SH-SY5Y (cell line): ENCODE measurements around the gene TSPAN17.

Experiments
- GATA2 ChIP-seq: IDR thresholded peaks from 2 replicates; pipeline ENCODE4 v1.6.1; 2011; ENCODE audit warnings: mild to moderate bottlenecking, low read depth, low read length
- GATA3 ChIP-seq: IDR thresholded peaks from 2 replicates; pipeline ENCODE4 v1.6.1; 2011; ENCODE audit warnings: low read depth, mild to moderate bottlenecking, low read length, moderate library complexity

The TSPAN17 gene

DNA sequence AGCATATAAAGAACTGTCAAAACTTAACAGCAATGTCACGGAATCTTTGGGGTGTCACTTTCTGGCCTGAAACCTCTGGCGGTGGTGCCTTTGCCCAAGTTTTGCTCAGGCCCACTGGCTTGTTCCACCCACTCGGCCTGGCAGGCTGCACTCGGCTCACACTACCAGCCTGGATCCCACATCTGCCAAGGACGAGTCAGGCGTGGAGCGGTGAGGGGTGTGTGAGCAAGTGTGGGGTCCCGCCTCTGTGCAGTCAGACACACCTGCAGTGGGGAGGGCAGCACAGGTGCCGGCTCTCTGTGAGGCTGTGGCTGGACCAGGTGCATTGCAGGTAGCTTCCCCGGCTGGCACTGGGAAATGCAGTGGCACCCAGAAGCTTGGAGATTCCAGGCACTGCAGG, 40.0 kb downstream of the TSPAN17 start:
- TF ChIP-seq GATA3 (no peak), GATA2 (no peak)

DNA sequence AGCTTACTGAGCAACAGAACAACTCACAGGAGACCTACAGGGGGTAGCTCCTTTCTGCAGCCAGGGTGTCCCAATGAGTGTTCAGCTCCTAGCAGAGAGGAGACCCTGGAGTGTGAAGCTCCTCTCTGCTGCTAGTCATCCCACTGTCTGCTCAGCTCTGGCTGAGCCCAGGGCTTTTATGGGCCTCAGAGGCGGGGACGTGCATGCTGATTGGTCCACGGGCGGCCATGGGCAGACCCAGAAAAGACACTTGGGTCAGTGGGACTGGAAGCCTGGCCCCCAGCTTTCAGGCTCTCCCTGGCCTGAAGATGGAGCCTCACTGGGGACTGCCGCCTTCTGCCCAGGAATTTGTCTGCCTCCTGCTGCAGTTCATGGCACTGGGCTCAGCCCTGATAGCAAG, 40.6 kb downstream of the TSPAN17 start:
- TF ChIP-seq GATA3 (no peak), GATA2 (no peak)

DNA sequence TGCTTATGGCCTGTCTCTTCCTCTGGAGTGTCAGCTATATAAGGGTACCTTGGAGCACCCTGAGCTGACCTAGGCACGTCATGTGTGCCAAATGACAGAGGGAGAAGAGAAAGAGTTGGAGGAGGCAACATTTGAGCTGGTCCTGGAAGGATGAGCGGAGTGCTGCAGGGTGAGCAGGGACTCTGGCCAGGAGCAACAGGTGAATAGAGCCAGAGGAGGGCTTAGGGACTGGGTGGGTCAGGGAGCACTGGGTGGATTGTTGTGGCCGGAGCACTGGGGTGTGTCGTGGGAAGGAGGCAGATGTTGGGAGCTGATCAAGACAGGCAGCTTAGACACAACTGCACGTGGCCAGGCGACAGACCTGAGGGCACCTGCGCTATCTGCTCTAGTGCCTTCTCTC, 43.6 kb downstream of the TSPAN17 start:
- no peak for TF ChIP-seq GATA3
- no peak for TF ChIP-seq GATA2

DNA sequence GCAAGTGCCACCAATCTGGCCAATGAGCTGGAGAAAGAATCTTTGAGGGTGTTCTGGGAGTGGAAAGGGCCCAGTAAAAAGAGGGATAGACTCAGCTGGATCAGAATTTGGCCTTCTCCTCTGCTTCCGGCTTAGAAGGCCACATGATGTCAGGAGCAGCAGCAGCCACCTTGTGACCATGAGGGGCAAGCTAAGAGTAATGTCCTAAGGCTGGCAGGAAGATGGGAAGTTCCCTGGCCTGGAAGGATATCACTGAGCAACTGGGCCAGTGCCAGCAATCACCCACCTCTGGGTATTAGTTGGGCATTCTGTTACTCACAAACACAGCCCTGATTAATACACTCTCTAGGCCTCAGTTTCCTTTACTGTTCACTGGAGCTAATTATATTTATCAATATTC, 44.2 kb downstream of the TSPAN17 start:
- TF ChIP-seq GATA2 (no peak), GATA3 (no peak)

DNA sequence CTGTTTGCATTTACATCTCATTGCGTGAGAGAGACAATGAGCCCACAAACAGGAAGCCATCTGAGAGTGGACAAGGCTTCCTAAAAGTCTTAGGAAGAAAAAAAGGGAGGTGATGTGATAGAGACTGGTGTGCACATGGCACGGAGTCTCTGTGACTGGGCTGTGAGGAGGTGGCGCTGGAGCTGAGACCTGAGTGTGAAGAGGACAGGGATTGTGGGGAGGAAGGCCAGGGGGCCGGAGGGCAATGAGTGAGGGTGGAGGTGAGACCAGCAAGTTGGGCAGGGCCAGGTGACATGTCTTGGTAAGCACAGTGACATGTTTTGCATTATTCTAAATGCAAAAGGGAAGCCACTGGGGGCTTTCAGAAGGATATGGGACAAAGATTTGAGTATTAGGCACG, 45.0 kb downstream of the TSPAN17 start:
- TF ChIP-seq GATA3 (no peak), GATA2 (no peak)

DNA sequence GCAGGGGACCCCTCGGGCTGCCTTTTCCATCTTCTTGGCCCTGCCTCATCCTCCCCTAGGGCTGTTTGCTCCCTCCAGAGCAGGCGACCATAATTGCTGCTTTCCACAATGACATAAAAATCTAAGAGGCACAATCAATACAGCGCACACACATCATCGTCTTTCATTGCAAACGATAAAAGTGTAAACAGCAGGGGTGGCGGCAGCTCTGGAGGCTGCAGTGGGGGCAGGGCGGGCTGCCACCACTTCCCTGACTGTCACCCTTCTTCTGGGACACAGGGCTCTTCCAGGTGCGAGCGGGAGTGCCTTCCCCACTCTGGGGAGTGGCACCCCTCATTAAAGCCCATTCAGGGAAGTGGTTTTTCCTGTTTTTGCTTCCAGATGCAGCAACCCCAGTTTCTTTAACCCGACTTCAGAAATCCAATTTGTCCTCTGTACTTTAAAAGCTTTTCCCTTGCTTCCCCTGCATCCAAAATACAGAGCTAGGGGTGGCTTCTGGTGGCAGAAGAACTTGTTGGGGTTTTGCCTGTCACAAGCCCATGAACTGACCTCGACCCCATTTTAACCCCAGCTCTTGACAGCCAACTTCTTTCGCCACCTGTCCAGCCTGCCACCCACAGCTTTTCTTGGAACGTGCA, 45.7 kb downstream of the TSPAN17 start:
- TF ChIP-seq GATA3 (no peak), GATA2 (no peak)

DNA sequence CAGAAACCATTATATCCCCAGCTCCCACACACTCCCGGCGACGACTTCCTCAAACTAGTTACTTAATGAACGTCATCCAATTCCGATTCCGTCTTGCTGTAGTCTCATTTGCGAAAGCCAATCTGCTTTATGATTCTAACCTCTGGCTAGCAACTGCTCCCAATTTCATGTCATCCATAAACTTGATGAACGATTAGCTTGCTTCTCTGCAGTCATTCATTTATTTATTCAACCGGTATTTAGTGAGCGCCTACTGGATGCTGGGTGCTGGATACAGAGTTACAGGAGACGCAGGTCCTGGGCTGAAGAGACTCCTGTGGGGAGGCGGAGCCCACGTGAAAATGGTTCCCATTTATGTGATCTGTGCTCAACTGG, 46.2 kb downstream of the TSPAN17 start:
- TF ChIP-seq GATA2 (no peak), GATA3 (no peak)

DNA sequence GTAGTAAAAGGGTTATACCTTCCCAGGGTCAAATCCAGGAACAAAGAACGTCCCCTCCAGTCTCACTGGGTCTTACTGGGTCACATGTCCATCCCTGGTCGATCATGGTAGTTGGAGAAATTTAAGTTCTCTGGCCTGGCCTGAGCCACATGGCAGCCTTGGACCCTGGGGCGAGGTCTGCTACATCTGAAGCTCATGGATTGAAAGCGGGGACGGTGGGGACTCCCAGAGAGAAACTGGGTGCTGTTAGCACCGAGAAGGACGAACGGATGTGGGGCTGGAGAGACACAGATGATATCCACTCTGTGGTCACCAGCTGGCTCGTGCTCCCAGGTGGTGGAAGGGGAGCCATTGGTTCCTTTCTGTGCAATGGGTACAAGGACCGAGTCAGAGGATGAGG, 46.9 kb downstream of the TSPAN17 start:
- TF ChIP-seq GATA3 (no peak), GATA2 (no peak)

DNA sequence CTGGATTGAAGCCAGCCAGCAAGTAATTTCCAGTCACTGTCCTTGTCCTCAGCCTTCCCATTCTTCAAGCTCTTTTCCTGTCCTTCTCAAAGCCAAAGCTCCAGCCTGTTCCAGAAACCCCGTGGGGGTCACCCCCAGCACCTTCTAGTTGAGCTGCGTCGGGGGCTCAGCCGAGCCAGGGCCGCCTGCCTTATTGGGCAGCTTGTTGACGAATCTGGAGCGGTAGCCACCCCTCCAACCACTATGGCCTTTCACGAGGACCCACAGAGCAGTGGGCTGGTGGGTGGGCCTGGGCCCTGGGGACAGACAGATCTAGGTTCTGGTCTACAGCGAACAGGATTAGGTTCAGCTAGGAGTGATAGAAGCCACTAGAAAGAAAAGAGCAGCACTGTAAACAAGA, 47.3 kb downstream of the TSPAN17 start:
- no peak for TF ChIP-seq GATA3

DNA sequence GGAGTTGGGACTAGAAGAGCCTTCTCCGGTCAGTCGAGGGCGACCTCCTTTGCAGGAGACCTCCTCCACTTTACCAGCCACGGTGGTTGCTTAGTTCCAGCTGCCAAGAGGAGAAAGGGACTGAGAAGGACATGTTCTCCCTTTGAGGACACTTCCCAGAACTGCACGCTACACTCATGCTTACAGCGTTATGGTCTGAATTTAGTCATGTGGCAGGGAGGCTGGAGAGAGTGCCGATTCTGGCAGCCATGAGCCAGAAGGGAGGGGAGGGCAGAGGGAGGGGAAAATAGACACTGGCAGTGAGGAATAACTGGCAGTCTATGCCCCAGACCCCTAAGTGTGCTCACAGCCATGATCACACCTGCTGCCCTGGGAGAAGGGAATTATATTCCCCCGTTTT, 47.8 kb downstream of the TSPAN17 start:
- TF ChIP-seq GATA2 (no peak), GATA3 (no peak)

DNA sequence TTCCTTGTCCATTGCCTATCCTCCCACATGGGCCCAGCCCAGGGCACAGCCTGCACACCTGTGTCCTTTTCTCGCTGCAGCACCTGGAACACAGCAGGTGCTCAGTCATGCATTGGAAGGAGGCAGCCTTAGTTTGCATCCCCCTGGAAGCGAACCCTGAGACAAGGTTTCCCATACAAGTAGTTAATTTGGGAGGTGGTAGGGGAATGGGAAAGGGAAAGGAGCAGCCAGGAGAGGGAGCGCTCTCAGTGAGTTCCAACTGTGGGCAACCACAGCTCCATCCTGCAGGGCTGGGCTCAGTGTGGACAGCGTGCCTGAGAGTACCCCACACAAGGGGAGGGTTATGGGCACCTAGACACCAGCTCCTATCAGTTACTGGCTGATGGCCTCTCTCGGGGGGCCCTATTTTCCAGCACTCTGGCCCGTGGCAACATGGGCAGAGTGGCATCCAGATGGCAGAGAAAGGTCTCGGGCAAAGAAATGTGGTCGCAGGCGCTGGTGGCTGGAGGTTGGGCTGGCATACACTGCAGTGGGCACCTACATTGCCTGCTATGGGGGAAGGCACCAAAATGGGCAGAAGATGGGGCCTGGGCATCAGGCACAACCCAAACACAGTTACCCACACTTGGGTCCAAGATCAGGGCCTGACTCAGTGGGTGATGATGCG, 50.1 kb downstream of the TSPAN17 start:
- TF ChIP-seq GATA2 (no peak), GATA3 (no peak)

DNA sequence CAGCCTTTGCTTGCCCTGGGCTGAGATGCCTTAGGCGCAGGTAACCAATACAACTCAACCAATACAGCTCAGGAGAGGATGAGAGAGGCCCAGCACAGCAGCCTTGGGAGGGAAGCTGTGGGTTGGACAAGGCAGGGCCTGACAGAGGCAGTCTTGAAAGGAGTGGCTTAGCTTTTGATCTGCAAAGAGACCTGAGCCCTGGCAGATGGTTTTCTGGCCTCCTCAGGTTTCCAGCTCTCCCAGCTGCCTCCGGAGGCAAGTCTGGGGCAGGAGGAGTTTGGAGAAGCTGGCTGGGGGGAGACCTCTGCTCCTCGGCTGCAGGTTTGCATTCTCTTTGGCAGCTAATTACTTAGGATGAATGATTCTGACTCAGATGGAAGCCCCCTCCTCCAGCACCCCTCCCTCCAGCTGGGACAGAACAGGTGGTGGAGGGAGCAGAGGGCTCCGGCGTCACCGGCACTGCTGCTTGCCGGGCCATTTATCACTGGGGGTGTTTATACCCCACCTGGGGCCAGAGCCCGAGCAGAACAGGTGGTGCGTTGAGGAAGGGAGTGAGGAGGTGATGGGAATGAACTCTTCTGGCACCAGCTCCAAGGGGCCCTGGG, 50.8 kb downstream of the TSPAN17 start:
- no peak for TF ChIP-seq GATA3
- TF ChIP-seq GATA2, result no peak

DNA sequence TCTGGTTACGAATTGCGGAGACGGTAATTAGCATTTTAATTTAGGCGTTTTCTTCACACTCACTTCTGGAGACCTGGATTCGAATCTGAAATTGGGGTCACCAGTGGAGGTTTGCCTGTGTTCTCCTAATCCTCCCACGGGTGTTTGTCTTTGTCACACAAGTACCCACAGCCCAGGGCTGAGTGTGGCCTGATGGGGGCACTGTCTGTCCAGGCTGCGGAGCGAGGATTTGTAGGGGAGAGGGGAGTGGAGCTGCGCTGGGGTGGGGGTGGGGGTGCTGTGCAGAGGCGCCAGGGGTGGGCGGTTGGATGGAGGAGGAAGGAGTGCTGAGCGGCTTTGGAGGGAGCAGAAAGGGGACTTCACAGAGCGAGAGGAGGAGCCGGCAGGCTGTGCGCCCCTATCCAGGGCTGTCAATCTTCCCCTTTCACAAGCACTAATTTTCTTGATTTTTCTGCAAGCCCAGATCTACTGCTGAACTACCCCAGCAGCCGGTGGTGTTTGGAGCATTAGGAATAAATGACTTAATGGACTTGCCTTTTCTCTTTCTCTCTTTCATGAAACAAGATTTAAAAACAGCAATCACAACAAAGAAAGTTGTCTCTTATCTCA, 53.1 kb downstream of the TSPAN17 start:
- TF ChIP-seq GATA2 (no peak), GATA3 (no peak)

DNA sequence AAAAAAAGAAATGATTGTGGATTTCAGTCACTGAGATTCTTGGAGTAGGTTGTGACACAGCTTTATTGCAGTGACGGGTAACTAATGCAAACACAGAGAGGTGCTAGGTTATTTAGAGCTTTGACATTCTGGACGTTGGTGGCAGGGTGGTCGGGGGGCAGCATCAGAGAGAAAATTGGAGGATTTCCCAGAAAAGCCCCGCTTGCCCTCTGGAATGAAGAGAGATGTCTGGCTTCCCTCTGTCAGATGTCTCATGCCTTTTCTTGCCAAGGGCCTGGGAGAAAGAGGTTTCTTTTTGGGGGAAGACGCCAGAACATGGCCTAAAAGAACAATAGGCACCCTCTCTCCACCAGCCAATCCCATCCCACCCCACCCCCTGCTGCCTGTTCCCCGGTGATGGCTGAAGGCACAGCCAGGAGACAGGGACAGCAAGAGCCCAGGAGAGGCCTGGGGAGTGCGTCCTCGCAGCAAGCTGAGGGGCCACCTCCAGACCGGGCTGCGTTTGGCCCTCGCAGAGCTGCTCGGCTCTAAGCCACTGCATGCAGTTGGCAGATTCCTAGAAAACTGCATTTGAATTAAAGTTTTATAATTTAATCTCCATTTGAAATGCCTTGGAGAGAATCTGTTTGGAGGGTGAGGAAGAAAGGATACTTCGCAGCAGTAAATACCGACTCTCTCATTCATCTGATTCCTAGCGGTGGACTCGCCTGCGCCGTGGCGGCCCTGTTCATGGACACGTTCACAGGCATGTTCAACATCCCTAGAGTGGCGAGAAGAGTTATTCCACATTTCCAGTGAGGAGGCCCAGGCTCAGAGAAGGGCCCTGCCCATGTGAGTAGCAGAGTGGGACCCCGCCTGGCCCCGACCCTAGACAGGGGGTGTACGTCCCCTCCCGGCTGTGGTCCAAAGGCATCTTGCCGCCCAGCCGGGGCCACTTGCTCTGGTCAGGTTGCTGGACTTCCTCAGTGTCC, 55.7 kb downstream of the TSPAN17 start:
- TF ChIP-seq GATA2 (no peak), GATA3 (no peak)
